ENCODE results near the gene DTNB.

GRCh38 chr2:25677877-25678276 is 4.5 kb upstream of the DTNB start:
- no peak for TF ChIP-seq GATA3 (IDR thresholded peaks at IDR 0.05; ENCODE audit: low read depth, low read length)
- TF ChIP-seq GATA2 (IDR thresholded peaks at IDR 0.05; ENCODE audit: low read depth, low read length): no peak
